HUES6 (cell line): Measurements from ENCODE around the gene SHISA6.

Experiments used
- H3K27ac ChIP-seq: 2 replicates; pipeline ENCODE4 v1.7.0; 2013; ENCODE audit warnings: low read depth, mild to moderate bottlenecking, low read length, inconsistent platforms
- H3K27me3 ChIP-seq: 2 replicates; pipeline ENCODE4 v1.6.1; 2013; ENCODE audit warnings: low read length; ENCODE audit not compliant: control insufficient read depth, insufficient read depth
- H3K36me3 ChIP-seq: 2 replicates; pipeline ENCODE4 v1.6.1; 2013; ENCODE audit warnings: low read length; ENCODE audit not compliant: control insufficient read depth, insufficient read depth
- H3K4me1 ChIP-seq: 2 replicates; pipeline ENCODE4 v1.6.1; 2013; ENCODE audit warnings: low read length; ENCODE audit not compliant: control insufficient read depth, insufficient read depth
- H3K4me3 ChIP-seq: 2 replicates; pipeline ENCODE4 v1.5.1; 2013; ENCODE audit warnings: low read depth, low read length
- H3K9ac ChIP-seq: one replicate; pipeline ENCODE4 v1.6.1; 2013; ENCODE audit warnings: mild to moderate bottlenecking, low read length
- H3K9me3 ChIP-seq: 2 replicates; pipeline ENCODE4 v1.6.1; 2013; ENCODE audit warnings: low read depth, low read length; ENCODE audit not compliant: control insufficient read depth, insufficient read depth

The SHISA6 gene

GRCh38 chr17:11240841-11241610 lies at the start of gene SHISA6:
TSS of gene SHISA6 (plus strand) at chr17:11241213.
- Histone ChIP-seq H3K9me3 (no peaks in the 10 kb centered on the region), H3K27ac (no peak within 1 kb of the TSS), H3K9ac (peak within 1 kb of the TSS; percentile 48), H3K27me3 (peaks cover 75% of the 10 kb centered on the region), H3K4me1 (peaks cover 25% of the 10 kb centered on the region), H3K36me3 (no peaks in the 10 kb centered on the region), H3K4me3 (peak within 1 kb of the TSS; percentile 62)

- H3K4me3 ChIP-seq, result no peak overlapping the region
- peaks cover 3% of the 10 kb centered on the region; the same call in 1 of the 2 replicates for H3K9me3 ChIP-seq
- no peak overlapping the region for H3K27ac ChIP-seq
- no peaks in the 10 kb centered on the region; the same call in 1 of the 2 replicates for H3K27me3 ChIP-seq
- no peak overlapping the region for H3K9ac ChIP-seq
- H3K36me3 ChIP-seq, result no peaks in the 10 kb centered on the region
- peaks cover 18% of the 10 kb centered on the region for H3K4me1 ChIP-seq
Measured at GRCh38 chr17:11195801-11196200, 45.2 kb upstream of the SHISA6 start.

- H3K9me3 ChIP-seq, result peaks cover 12% of the 10 kb centered on the region; the same call in 1 of the 2 replicates
- H3K4me1 ChIP-seq, result peaks cover 17% of the 10 kb centered on the region
- H3K36me3 ChIP-seq, result no peaks in the 10 kb centered on the region
- no peak overlapping the region for H3K27ac ChIP-seq
- no peak overlapping the region for H3K4me3 ChIP-seq
- H3K27me3 ChIP-seq, result no peaks in the 10 kb centered on the region; the same call in 1 of the 2 replicates
- H3K9ac ChIP-seq, result no peak overlapping the region
Measured at GRCh38 chr17:11204991-11205390, 36.0 kb upstream of the SHISA6 start.

GRCh38 chr17:11205659-11206058 lies 35.4 kb upstream of the SHISA6 start:
- no peak overlapping the region for H3K9ac ChIP-seq

GRCh38 chr17:11209906-11210305 lies 31.1 kb upstream of the SHISA6 start:
- no peak overlapping the region for H3K27ac ChIP-seq
- 0 out of 2 replicates have a peak, but pooled peaks cover 2% of the 10 kb centered on the region for H3K4me1 ChIP-seq
- H3K9ac ChIP-seq, result no peak overlapping the region
- H3K4me3 ChIP-seq, result no peak overlapping the region
- no peaks in the 10 kb centered on the region for H3K36me3 ChIP-seq
- H3K27me3 ChIP-seq, result no peaks in the 10 kb centered on the region
- H3K9me3 ChIP-seq, result peaks cover 18% of the 10 kb centered on the region

More at GRCh38 chr17:11205659-11206058, 35.4 kb upstream of the SHISA6 start:
- H3K4me3 ChIP-seq, result no peak overlapping the region
- H3K36me3 ChIP-seq, result no peaks in the 10 kb centered on the region
- peaks cover 12% of the 10 kb centered on the region for H3K9me3 ChIP-seq
- peaks cover 11% of the 10 kb centered on the region for H3K4me1 ChIP-seq
- no peaks in the 10 kb centered on the region; the same call in 1 of the 2 replicates for H3K27me3 ChIP-seq
- H3K27ac ChIP-seq, result no peak overlapping the region

- Histone ChIP-seq H3K9me3 (peaks cover 18% of the 10 kb centered on the region), H3K36me3 (no peaks in the 10 kb centered on the region), H3K27ac (no peak overlapping the region), H3K4me3 (no peak overlapping the region), H3K27me3 (no peaks in the 10 kb centered on the region), H3K9ac (no peak overlapping the region), H3K4me1 (0 out of 2 replicates have a peak, but pooled peaks cover 2% of the 10 kb centered on the region)
Measured at GRCh38 chr17:11212792-11213191, 28.2 kb upstream of the SHISA6 start.

GRCh38 chr17:11216976-11217375 lies 24.0 kb upstream of the SHISA6 start:
- Histone ChIP-seq H3K9me3 (peaks cover 2% of the 10 kb centered on the region; the same call in 1 of the 2 replicates), H3K9ac (no peak overlapping the region), H3K36me3 (no peaks in the 10 kb centered on the region), H3K27me3 (no peaks in the 10 kb centered on the region), H3K27ac (no peak overlapping the region), H3K4me3 (no peak overlapping the region), H3K4me1 (0 out of 2 replicates have a peak, but pooled peaks cover 2% of the 10 kb centered on the region)

- Histone ChIP-seq H3K36me3 (no peaks in the 10 kb centered on the region), H3K9me3 (no peaks in the 10 kb centered on the region), H3K4me3 (no peak overlapping the region), H3K9ac (no peak overlapping the region), H3K27me3 (no peaks in the 10 kb centered on the region), H3K4me1 (no peaks in the 10 kb centered on the region), H3K27ac (no peak overlapping the region)
Measured at GRCh38 chr17:11221196-11221595, 19.8 kb upstream of the SHISA6 start.

GRCh38 chr17:11221721-11222120 lies 19.3 kb upstream of the SHISA6 start:
- Histone ChIP-seq H3K4me3 (no peak overlapping the region), H3K36me3 (no peaks in the 10 kb centered on the region), H3K9me3 (no peaks in the 10 kb centered on the region), H3K27ac (no peak overlapping the region), H3K27me3 (no peaks in the 10 kb centered on the region), H3K4me1 (no peaks in the 10 kb centered on the region), H3K9ac (no peak overlapping the region)

- Histone ChIP-seq H3K4me3 (peak overlapping the region; percentile 4; the same call in 1 of the 2 replicates), H3K27ac (no peak overlapping the region), H3K4me1 (peaks cover 19% of the 10 kb centered on the region), H3K36me3 (no peaks in the 10 kb centered on the region), H3K9ac (no peak overlapping the region), H3K27me3 (peaks cover 58% of the 10 kb centered on the region), H3K9me3 (no peaks in the 10 kb centered on the region)
Measured at GRCh38 chr17:11238705-11239104, 2.3 kb upstream of the SHISA6 start.

GRCh38 chr17:11239379-11239970 lies 1.5 kb upstream of the SHISA6 start:
- no peaks in the 10 kb centered on the region for H3K9me3 ChIP-seq
- peak overlapping the region; percentile 41 for H3K9ac ChIP-seq
- peaks cover 66% of the 10 kb centered on the region for H3K27me3 ChIP-seq
- H3K36me3 ChIP-seq, result no peaks in the 10 kb centered on the region
- peak overlapping the region; percentile 62 for H3K4me3 ChIP-seq
- H3K27ac ChIP-seq, result no peak overlapping the region
- H3K4me1 ChIP-seq, result peaks cover 21% of the 10 kb centered on the region
